MG63 (cell line): Measurements from ENCODE around the gene KRTAP9-9. TPM values are rescaled to one million over a fixed set of nuclear protein-coding genes. Genes with fewer than 3 reads are reported as not detected.
"Not testable (repeated sequence)": the region's sequence is repeated elsewhere in the genome, so short reads cannot be mapped to it uniquely, and the experiment has no call there.

Source experiments
- DNase-seq: peaks from one replicate; pipeline ENCODE4 v3.0.0-alpha.2; 2020
- H3K27me3 ChIP-seq: fragments of 250-450 bp; sonication (Bioruptor Pico); 2 replicates; pipeline ENCODE4 v1.5.1; 2020; ENCODE audit warnings: mild to moderate bottlenecking, moderate library complexity
- H3K36me3 ChIP-seq: fragments of 250-450 bp; sonication (Bioruptor Pico); 2 replicates; pipeline ENCODE4 v1.5.1; 2020; ENCODE audit warnings: mild to moderate bottlenecking, moderate library complexity
- H3K4me3 ChIP-seq: fragments of 250-450 bp; sonication (Bioruptor Pico); 2 replicates; pipeline ENCODE4 v1.5.1; 2020; ENCODE audit warnings: mild to moderate bottlenecking, moderate library complexity
- H3K9me3 ChIP-seq: fragments of 250-450 bp; sonication (Bioruptor Pico); 2 replicates; pipeline ENCODE4 v1.5.1; 2020; ENCODE audit warnings: mild to moderate bottlenecking, moderate library complexity
- total RNA-seq: library from RNA; depleted of rRNA; stranded (reverse); fragments of >200 nt; shearing (Covaris generic); gene quantifications from 2 replicates; pipeline ENCODE4 v1.2.3, GENCODE V29; 2014; ENCODE audit warnings: low replicate concordance

The KRTAP9-9 gene
- total RNA-seq, 1 experiment from 2014 or later: not detected

DNA sequence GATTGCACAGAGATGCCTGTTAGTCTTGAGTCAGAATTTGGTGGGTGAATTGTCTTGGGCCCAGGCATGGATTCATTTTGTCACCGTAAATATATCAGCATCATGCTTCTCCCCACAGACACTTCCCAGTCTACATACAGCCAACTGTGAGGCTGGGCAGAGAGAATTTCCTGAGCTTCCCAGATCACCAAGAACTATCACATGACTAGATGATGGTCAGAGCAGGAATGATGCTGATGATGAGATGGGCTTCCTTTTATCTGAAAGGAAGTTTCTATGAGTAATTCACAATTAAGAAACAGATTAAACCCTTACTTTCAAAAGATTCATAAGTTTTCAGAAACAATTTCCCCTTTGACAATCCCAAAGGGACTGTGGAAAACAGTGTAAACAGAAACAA, 323 bp upstream of the KRTAP9-9 start:
- Histone ChIP-seq H3K4me3 (no peak overlapping the region), H3K27me3 (no peaks in the 10 kb centered on the region), H3K9me3 (no peaks in the 10 kb centered on the region), H3K36me3 (no peaks in the 10 kb centered on the region)
- no peak for DNase-seq

DNA sequence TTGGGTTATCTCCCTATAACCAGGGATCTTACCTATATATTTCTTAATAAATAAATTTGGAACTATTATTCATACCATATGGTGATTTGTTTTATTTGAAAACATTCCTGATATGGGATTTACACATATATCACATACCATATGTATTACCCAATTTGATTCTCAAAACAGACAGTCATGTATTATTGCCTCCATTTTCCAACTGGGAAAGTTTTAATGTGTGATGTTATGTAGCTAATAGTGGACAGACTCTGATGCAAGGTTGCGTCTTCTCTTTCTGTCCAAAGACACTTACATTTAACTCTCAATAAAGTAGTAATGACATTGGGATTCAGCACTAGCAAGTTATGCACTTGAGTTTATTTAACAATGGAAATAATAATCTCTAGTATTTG, 1.1 kb downstream of the KRTAP9-9 start:
- Histone ChIP-seq H3K27me3 (no peaks in the 10 kb centered on the region), H3K4me3 (no peak overlapping the region), H3K9me3 (no peaks in the 10 kb centered on the region), H3K36me3 (no peaks in the 10 kb centered on the region)
- DNase-seq: no peak

DNA sequence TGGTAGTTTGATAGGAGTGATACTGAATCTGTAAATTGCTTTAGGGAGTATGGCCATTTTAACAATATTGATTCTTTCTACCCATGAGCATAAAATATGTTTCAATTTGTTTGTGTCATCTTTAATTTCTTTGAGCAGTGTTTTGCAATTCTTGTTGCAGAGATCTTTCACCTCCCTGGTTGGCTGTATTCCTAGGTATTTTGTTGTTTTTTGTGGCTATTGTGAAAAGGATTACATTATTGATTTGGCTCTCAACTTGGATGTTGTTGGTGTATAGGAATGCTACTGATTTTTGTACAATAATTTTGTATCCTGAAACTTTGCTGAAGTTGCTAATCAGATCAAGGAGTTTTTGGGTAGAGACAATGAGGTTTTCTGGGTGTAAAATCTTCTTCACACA, 3.2 kb downstream of the KRTAP9-9 start:
- H3K9me3 ChIP-seq: no peaks in the 10 kb centered on the region
- H3K36me3 ChIP-seq: no peaks in the 10 kb centered on the region
- no peaks in the 10 kb centered on the region for H3K27me3 ChIP-seq
- no peak overlapping the region for H3K4me3 ChIP-seq
- DNase-seq: no peak

DNA sequence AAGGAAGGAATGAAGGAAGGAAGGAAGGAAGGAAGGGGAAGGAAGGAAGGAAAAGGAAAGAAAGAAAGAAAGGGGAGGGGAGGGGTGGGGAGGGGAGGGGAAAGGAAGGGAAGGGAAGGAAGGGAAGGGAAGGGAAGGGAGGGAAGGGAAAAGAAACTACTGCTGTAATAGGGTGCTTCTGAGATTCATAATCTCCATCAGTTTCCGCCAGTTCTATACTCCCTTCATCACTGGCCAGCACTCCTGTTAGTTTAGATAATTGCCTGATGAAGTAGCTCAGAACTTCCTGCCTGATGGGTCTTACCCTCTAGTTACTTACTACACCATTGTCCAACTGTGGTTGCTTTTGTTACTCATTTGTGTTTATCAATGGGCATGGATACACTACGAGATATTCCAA, 8.0 kb downstream of the KRTAP9-9 start:
- Histone ChIP-seq H3K9me3 (no peaks in the 10 kb centered on the region), H3K4me3 (no peak overlapping the region), H3K36me3 (no peaks in the 10 kb centered on the region), H3K27me3 (no peaks in the 10 kb centered on the region)
- no peak for DNase-seq

DNA sequence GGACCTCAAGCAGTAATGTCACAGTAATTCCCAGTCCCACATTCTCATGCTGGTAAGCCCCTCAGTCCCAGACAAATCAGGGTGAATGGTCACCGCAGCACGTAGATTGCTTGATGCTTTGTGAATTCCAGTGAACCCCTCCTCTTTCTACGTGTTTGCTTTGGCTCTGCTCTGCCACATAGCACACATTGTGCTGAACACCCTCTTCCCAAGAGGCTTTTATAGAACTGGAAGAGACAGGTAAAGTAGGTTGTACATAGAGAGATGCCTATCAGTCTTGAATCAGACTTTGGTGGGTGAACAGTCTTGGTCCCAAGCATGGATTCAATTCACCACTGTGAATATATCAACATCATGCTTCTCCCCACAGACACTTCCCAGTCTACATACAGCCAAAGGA, 9.4 kb downstream of the KRTAP9-9 start:
- no peak for DNase-seq
- no peaks in the 10 kb centered on the region for H3K36me3 ChIP-seq
- H3K9me3 ChIP-seq: no peaks in the 10 kb centered on the region
- no peak overlapping the region for H3K4me3 ChIP-seq
- no peaks in the 10 kb centered on the region for H3K27me3 ChIP-seq

DNA sequence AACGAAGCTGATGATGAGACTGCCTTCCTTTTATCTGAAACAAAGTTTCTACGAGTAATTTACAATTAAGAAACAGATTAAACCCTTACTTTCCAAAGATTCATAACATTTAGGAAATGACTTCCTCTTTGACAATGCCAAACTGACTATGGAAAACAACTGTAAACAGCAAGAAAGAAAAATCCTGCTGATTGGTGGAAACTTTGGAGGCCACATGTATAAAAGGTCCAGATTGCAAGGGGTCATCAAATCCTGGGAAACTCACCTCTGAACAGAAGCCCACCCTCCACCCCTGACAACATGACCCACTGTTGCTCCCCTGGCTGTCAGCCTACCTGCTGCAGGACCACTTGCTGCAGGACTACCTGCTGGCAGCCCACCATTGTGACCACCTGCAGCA, 9.9 kb downstream of the KRTAP9-9 start, which contains the start of gene KRTAP9-6:
Gene KRTAP9-6, plus strand, starts transcription at position 301 of the 400 bp plus-strand sequence. Its CDS starts 0 bp downstream, at position 301.
- no peak within 1 kb of the TSS for H3K4me3 ChIP-seq
- H3K9me3 ChIP-seq: no peaks in the 10 kb centered on the region
- no peak for DNase-seq
- no peaks in the 10 kb centered on the region for H3K36me3 ChIP-seq
- no peaks in the 10 kb centered on the region for H3K27me3 ChIP-seq

DNA sequence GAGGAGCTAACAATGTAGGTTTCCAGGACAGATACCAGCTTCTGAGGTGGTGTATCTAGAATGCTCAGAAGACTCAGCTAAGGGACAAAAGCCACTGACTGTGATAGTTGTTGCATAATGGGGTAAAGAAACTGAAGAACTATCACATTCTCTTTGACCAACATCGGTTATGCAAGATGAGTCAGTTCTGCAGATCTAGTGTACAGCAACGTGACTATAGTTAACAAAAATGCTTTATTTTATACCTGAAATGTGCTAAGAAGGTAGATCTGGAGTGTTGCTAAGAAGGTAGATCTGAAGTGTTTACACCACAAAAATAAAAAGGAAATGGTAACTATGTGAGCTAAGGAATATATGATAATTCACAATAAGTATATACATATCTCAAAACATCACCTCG, 12.5 kb downstream of the KRTAP9-9 start:
- no peaks in the 10 kb centered on the region for H3K27me3 ChIP-seq
- no peak for DNase-seq
- no peaks in the 10 kb centered on the region for H3K9me3 ChIP-seq
- H3K36me3 ChIP-seq: no peaks in the 10 kb centered on the region
- H3K4me3 ChIP-seq: no peak overlapping the region

DNA sequence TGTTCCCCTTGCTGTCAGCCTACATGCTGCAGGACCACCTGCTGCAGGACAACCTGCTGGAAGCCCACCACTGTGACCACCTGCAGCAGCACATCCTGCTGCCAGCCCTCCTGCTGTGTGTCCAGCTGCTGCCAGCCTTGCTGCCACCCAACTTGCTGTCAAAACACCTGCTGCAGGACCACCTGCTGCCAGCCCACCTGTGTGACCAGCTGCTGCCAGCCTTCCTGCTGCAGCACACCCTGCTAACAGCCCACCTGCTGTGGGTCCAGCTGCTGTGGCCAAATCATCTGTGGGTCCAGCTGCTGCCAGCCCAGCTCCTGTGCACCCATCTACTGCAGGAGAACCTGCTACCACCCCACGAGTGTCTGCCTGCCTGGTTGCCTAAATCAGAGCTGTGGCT, 16.1 kb downstream of the KRTAP9-9 start:
- H3K27me3 ChIP-seq, DNase-seq, H3K9me3 ChIP-seq, H3K4me3 ChIP-seq, H3K36me3 ChIP-seq: not testable (repeated sequence)

DNA sequence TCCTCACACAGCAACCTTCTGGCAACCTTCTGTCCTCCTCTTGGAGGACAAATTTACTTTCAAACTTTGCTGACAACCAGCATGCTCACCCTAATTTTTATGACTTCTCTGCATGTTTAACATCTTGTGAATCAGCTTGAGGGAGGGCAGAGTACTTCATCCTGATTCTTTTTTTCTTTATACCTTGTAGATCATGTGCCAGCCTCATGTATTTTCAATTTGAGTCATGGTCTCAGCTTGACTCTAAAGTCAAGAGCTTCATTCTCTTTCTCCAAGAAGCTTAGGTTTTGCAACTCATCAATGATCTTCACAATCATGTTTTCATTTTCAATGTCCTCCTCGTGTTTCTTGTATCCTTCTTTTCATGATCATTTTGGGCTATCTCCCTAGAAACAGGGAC, 16.7 kb downstream of the KRTAP9-9 start:
- Histone ChIP-seq H3K9me3 (no peaks in the 10 kb centered on the region), H3K27me3 (no peaks in the 10 kb centered on the region), H3K4me3 (no peak overlapping the region), H3K36me3 (no peaks in the 10 kb centered on the region)
- DNase-seq: no peak

DNA sequence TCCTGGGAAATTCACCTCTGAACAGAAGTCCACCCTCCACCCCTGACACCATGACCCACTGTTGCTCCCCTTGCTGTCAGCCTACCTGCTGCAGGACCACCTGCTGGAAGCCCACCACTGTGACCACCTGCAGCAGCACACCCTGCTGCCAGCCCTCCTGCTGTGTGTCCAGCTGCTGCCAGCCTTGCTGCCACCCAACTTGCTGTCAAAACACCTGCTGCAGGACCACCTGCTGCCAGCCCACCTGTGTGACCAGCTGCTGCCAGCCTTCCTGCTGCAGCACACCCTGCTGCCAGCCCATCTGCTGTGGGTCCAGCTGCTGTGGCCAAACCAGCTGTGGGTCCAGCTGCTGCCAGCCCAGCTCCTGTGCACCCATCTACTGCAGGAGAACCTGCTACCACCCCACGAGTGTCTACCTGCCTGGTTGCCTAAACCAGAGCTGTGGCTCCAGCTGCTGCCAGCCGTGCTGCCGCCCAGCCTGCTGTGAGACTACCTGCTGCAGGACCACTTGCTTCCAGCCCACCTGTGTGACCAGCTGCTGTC, 20.5 kb downstream of the KRTAP9-9 start, which contains the start of gene KRTAP9-7:
Gene KRTAP9-7, plus strand, starts transcription at position 51 of the 543 bp plus-strand sequence. Its CDS starts 0 bp downstream, at position 51.
- H3K4me3 ChIP-seq, H3K9me3 ChIP-seq, H3K27me3 ChIP-seq, H3K36me3 ChIP-seq, DNase-seq: not testable (repeated sequence)

DNA sequence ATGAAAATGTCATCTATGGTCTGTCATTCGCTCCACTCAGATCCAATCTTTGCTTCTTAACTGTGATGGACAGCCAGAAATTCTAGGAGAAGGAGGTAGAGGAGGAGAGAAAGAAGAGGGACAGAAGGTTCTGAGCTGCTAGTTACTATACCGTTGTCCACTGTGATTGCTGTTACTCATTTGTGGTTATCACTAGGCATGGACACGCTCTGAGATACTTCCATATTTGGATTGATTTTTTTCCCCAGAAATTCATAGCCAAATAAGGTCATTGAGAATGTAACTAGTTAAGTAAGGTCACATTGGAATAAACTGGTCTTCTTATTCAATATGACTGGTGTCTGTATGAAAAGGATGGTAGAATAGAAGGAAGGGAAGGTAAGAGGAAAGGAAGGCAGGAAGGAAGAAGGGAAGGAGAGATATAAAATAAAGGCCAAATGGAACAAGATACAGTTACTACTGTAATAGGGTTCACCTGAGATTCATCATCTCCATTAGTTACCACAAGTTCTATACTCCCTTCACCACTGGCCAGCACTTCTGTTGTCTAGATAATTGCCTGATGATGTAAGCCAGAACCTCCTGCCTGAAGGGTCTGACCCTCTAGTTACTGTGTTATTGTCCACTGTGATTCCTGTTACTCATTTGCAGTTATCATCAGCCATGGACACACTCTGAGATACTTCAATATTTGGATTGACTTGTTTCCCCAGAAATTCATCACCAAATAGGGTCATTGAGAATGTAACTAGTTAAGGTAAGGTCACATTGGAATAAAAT, 23.2 kb downstream of the KRTAP9-9 start:
- Histone ChIP-seq H3K36me3 (no peaks in the 10 kb centered on the region), H3K9me3 (no peaks in the 10 kb centered on the region), H3K27me3 (no peaks in the 10 kb centered on the region), H3K4me3 (no peak overlapping the region)
- DNase-seq: no peak

DNA sequence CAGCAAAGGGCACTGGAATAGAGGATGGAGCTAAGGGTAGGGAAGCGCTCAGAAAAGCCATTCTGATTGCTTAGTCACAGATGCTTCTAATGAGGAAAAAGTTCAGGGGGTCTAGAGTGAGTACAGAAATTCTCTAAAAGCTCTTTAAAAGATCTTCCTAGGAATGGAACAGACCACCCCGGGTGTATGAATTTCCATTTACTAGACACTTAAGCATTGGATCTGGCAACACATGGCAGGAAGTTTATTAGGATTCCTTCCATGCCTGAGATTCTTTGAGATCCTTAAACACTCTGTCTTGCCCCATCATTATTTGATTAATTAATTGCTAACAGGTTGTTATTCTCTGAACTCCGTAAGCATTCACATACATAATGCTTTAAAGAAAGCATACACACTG, 28.9 kb downstream of the KRTAP9-9 start:
- no peak for DNase-seq
- H3K36me3 ChIP-seq: no peaks in the 10 kb centered on the region
- no peak overlapping the region for H3K4me3 ChIP-seq
- no peaks in the 10 kb centered on the region for H3K27me3 ChIP-seq
- no peaks in the 10 kb centered on the region for H3K9me3 ChIP-seq

DNA sequence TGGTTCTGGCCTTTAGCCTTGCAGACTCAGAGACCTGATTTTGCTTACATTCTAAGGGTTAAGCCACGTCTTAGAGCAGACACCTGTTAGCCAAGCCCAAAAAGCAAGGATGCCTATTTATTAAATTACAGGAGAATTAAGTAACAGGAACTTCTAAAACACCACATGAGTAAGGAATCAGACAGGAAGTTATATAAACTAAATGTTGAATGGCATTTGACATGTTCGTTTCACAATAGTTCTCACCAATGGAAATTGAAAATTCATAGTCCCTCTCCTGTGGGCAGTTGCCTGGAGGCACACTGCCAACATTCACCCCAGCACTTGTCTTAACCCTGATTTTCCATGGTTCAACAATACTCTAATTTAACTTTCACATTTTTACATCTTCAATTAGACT, 29.4 kb downstream of the KRTAP9-9 start:
- Histone ChIP-seq H3K36me3 (no peaks in the 10 kb centered on the region), H3K9me3 (no peaks in the 10 kb centered on the region), H3K27me3 (no peaks in the 10 kb centered on the region), H3K4me3 (no peak overlapping the region)
- DNase-seq: no peak

DNA sequence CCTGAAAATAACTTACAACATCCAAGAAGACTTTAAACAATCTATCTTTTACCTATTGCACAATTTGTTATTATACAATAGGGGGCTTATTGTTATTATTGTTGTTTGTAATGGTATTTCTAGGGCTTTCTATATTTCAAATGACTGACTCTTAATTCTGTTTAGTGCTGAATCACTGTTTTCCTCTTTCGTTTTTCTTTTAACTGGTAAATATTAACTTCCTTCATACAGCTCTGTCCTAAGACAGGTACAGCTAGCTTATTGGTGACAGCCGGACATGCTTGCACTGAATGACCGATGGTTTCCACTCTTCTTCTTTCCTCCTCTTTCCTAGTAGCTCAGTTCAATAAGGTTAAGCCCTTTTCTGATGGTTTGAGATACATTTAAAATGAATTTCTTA, 31.9 kb downstream of the KRTAP9-9 start:
- no peak for DNase-seq

DNA sequence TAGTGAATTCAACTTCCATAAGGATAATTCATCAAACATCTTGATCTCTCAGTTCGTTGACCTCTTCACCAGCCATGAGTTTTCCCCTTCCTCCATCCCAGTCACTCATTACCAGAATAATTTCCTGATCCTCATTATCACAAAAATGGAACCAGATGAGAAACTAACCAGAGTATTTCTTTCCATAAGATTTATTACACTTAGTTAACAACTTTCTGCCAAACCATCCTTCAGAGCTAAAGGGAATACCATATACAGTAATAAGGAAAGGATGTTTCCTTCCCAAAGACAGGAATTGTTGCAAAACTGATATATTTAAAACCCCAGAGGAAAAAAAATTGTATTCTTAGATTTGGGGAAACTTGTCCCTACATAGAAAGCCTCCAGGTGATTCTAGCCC, 38.8 kb downstream of the KRTAP9-9 start:
- no peak overlapping the region for H3K4me3 ChIP-seq
- H3K36me3 ChIP-seq: no peaks in the 10 kb centered on the region
- no peaks in the 10 kb centered on the region for H3K27me3 ChIP-seq
- no peak for DNase-seq
- no peaks in the 10 kb centered on the region for H3K9me3 ChIP-seq

More for the DNA sequence above, 31.9 kb downstream of the KRTAP9-9 start:
- H3K4me3 ChIP-seq: no peak overlapping the region
- no peaks in the 10 kb centered on the region for H3K36me3 ChIP-seq
- H3K9me3 ChIP-seq: no peaks in the 10 kb centered on the region
- no peaks in the 10 kb centered on the region for H3K27me3 ChIP-seq

DNA sequence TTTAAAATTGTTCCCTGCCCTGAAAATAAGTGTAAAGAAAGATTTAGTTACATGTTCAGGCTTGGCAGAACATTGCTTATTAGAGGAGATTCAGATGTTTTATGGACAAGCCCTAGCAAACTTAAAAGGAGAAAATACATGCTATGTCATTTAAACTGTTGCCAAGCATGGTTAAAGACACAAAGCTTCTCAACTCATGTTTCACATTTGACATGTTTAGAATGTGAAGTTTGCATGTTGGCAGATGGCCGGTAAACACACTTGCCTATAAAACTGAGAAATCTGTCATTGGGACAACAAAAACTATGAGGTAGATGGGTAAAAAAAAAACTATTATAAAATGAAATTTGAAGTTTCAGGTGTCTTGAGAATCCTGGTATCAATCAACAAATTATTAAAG, 41.7 kb downstream of the KRTAP9-9 start:
- H3K4me3 ChIP-seq: no peak overlapping the region
- no peaks in the 10 kb centered on the region for H3K36me3 ChIP-seq
- H3K27me3 ChIP-seq: no peaks in the 10 kb centered on the region
- DNase-seq: no peak
- H3K9me3 ChIP-seq: peaks cover 3% of the 10 kb centered on the region; the same call in 1 of the 2 replicates

DNA sequence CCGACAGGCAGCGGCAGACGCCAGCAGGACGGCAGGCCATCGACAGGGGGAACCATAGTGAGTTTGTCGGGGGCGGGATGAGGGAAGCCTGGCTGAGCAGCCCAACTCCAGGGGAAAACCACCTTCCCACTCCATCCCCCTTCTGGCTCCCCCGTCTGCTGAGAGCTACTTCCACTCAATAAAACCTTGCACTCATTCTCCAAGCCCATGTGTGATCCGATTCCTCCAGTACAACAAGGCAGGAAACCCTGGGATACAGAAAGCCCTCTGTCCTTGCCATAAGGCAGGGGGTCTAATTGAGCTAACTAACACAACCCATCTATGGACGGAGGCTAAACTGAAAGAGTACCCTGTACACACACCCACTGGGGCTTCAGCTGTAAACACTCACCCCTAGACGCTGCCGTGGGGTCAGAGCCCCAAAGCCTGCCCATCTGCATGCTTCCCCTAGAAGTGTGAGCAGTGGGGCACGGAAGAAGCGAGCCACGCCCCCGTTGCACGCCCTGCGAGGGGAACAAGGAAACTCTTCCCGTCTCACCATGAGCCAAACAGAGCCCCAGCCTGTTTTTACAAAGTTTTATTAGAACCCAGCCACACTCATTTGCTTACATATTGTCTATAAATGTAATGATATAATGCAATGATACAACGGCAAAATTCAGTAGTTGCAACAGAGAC, 43.4 kb downstream of the KRTAP9-9 start:
- no peak for DNase-seq
- H3K27me3 ChIP-seq: no peaks in the 10 kb centered on the region
- H3K36me3 ChIP-seq: no peaks in the 10 kb centered on the region
- H3K4me3 ChIP-seq: no peak overlapping the region
- peaks cover 5% of the 10 kb centered on the region; the same call in 1 of the 2 replicates for H3K9me3 ChIP-seq
